ENCODE data around the gene CELF6.

Gene CELF6

GRCh38 chr15:72289597-72290325, 30.2 kb downstream of the CELF6 start:
- TF ChIP-seq EZH2phosphoT487 (IDR thresholded peaks at IDR 0.05; ENCODE audit: borderline replicate concordance), result no peak
- no peak for TF ChIP-seq CTCF (conservative IDR thresholded peaks at IDR 0.05; ENCODE audit: low read length)
- no peak overlapping the region for H2AFZ ChIP-seq (ENCODE audit: low read length)

GRCh38 chr15:72288796-72289596, 31.0 kb downstream of the CELF6 start:
- Histone ChIP-seq H3K4me1 (ENCODE audit: insufficient read depth, low read length, poor library complexity, severe bottlenecking) (no peaks in the 10 kb centered on the region), H3K4me3 (ENCODE audit: low read length, poor library complexity, severe bottlenecking) (no peak overlapping the region), H3F3A (ENCODE audit: low read depth) (no peaks in the 10 kb centered on the region), H3K27me3 (ENCODE audit: insufficient read depth, low read length, poor library complexity, severe bottlenecking) (no peaks in the 10 kb centered on the region), H3K36me3 (ENCODE audit: insufficient read depth, low read length) (no peaks in the 10 kb centered on the region), H2AFZ (ENCODE audit: low read length) (no peak overlapping the region), H4K20me1 (ENCODE audit: insufficient read depth, low read length, poor library complexity, severe bottlenecking) (no peaks in the 10 kb centered on the region), H3K79me2 (ENCODE audit: insufficient read depth, low read length) (no peaks in the 10 kb centered on the region), H3K9me3 (ENCODE audit: insufficient read depth, low read depth, low read length) (no peaks in the 10 kb centered on the region), H3K9me2 (replicated peaks; ENCODE audit: low read depth, low read length) (no peaks in the 10 kb centered on the region), H3K9ac (ENCODE audit: low read depth, low read length, poor library complexity, severe bottlenecking) (no peak overlapping the region), H3K4me2 (ENCODE audit: low read depth, low read length, poor library complexity, severe bottlenecking) (no peak overlapping the region)
- TF ChIP-seq CTCF (conservative IDR thresholded peaks at IDR 0.05; ENCODE audit: low read length) (no peak), EZH2phosphoT487 (IDR thresholded peaks at IDR 0.05; ENCODE audit: borderline replicate concordance) (no peak)

More at GRCh38 chr15:72289597-72290325, 30.2 kb downstream of the CELF6 start:
- Histone ChIP-seq H4K20me1 (ENCODE audit: insufficient read depth, low read length, poor library complexity, severe bottlenecking) (no peaks in the 10 kb centered on the region), H3K4me3 (ENCODE audit: low read length, poor library complexity, severe bottlenecking) (no peak overlapping the region), H3K4me2 (ENCODE audit: low read depth, low read length, poor library complexity, severe bottlenecking) (no peak overlapping the region), H3K4me1 (ENCODE audit: insufficient read depth, low read length, poor library complexity, severe bottlenecking) (no peaks in the 10 kb centered on the region), H3K9ac (ENCODE audit: low read depth, low read length, poor library complexity, severe bottlenecking) (no peak overlapping the region), H3K79me2 (ENCODE audit: insufficient read depth, low read length) (no peaks in the 10 kb centered on the region), H3F3A (ENCODE audit: low read depth) (no peaks in the 10 kb centered on the region), H3K9me2 (replicated peaks; ENCODE audit: low read depth, low read length) (no peaks in the 10 kb centered on the region), H3K27me3 (ENCODE audit: insufficient read depth, low read length, poor library complexity, severe bottlenecking) (no peaks in the 10 kb centered on the region), H3K36me3 (ENCODE audit: insufficient read depth, low read length) (no peaks in the 10 kb centered on the region), H3K9me3 (ENCODE audit: insufficient read depth, low read depth, low read length) (no peaks in the 10 kb centered on the region)

- no peaks in the 10 kb centered on the region for H3K79me2 ChIP-seq (ENCODE audit: insufficient read depth, low read length)
- H3K4me1 ChIP-seq (ENCODE audit: insufficient read depth, low read length, poor library complexity, severe bottlenecking), result no peaks in the 10 kb centered on the region
- TF ChIP-seq CTCF (conservative IDR thresholded peaks at IDR 0.05; ENCODE audit: low read length) (peak; percentile 71), EZH2phosphoT487 (IDR thresholded peaks at IDR 0.05; ENCODE audit: borderline replicate concordance) (no peak)
- H4K20me1 ChIP-seq (ENCODE audit: insufficient read depth, low read length, poor library complexity, severe bottlenecking), result no peaks in the 10 kb centered on the region
- no peaks in the 10 kb centered on the region for H3K27me3 ChIP-seq (ENCODE audit: insufficient read depth, low read length, poor library complexity, severe bottlenecking)
- no peaks in the 10 kb centered on the region for H3K36me3 ChIP-seq (ENCODE audit: insufficient read depth, low read length)
- H3K4me2 ChIP-seq (ENCODE audit: low read depth, low read length, poor library complexity, severe bottlenecking), result no peak overlapping the region
- no peaks in the 10 kb centered on the region for H3K9me3 ChIP-seq (ENCODE audit: insufficient read depth, low read depth, low read length)
- H3F3A ChIP-seq (ENCODE audit: low read depth), result no peaks in the 10 kb centered on the region
- no peak overlapping the region for H2AFZ ChIP-seq (ENCODE audit: low read length)
- no peaks in the 10 kb centered on the region for H3K9me2 ChIP-seq (replicated peaks; ENCODE audit: low read depth, low read length)
- no peak overlapping the region for H3K9ac ChIP-seq (ENCODE audit: low read depth, low read length, poor library complexity, severe bottlenecking)
- H3K4me3 ChIP-seq (ENCODE audit: low read length, poor library complexity, severe bottlenecking), result no peak overlapping the region
Observed at GRCh38 chr15:72285927-72286516, 33.9 kb downstream of the CELF6 start.
